A673 (cell line): ENCODE measurements around the gene PCDHA11.

ENCODE experiments used
- EZH2 ChIP-seq: fragments of 200-600 bp; sonication (generic); IDR thresholded peaks from 2 replicates; pipeline ENCODE4 v1.6.1; 2017; ENCODE audit warnings: borderline replicate concordance, low read depth, mild to moderate bottlenecking, mixed read lengths, antibody characterized with exemption, low read length; ENCODE audit not compliant: poor library complexity, severe bottlenecking
- TF ChIP-seq, protein P1 (sequence below): fragments of 300-800, 200-600 bp; sonication (generic); conservative IDR thresholded peaks from 2 replicates; pipeline ENCODE4 v1.5.1; 2017; ENCODE audit warnings: low read depth, mild to moderate bottlenecking, antibody characterized with exemption, low read length, moderate library complexity, mixed read lengths

DNA sequence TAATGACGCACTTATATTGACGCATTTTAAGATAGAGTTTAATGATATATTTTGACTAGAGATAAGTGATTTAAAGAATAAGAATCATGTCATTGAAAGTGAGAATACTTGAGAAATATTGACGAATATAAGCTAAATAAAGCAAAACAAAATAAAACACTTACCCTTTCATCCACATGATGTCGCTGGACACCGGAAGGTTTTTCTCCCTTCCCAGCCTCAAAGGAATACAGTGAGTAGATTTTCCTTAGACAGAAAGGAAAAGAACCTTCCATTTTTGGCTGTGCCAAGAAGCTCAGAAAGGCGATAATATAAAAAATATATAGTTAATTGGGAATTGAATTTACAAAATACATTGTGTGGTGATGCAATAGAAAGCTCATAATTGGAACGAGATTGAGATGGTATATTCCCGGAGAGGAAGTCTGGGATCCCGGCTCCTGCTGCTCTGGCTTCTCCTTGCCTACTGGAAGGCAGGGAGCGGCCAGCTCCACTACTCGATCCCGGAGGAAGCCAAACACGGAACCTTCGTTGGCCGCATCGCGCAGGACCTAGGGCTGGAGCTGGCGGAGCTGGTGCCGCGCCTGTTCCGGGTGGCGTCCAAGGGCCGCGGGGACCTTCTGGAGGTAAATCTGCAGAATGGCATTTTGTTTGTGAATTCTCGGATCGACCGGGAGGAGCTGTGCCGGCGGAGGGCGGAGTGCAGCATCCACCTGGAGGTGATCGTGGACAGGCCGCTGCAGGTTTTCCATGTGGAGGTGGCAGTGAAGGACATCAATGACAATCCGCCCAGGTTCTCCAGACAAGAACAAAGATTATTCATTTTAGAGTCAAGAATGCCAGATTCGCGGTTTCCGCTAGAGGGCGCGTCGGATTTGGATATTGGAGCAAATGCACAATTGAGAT lies 47.1 kb upstream of the PCDHA11 start, which contains the start of gene PCDHA5:
- no peak for TF ChIP-seq EZH2
- TF ChIP-seq, protein P1, sequence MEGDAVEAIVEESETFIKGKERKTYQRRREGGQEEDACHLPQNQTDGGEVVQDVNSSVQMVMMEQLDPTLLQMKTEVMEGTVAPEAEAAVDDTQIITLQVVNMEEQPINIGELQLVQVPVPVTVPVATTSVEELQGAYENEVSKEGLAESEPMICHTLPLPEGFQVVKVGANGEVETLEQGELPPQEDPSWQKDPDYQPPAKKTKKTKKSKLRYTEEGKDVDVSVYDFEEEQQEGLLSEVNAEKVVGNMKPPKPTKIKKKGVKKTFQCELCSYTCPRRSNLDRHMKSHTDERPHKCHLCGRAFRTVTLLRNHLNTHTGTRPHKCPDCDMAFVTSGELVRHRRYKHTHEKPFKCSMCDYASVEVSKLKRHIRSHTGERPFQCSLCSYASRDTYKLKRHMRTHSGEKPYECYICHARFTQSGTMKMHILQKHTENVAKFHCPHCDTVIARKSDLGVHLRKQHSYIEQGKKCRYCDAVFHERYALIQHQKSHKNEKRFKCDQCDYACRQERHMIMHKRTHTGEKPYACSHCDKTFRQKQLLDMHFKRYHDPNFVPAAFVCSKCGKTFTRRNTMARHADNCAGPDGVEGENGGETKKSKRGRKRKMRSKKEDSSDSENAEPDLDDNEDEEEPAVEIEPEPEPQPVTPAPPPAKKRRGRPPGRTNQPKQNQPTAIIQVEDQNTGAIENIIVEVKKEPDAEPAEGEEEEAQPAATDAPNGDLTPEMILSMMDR, result peak; percentile 73
